GM12865 (cell line): ENCODE results near the gene DNAH8.

Source experiments
- DNase-seq: peaks from one replicate; pipeline ENCODE4 v3.0.0; 2010; ENCODE audit warnings: low read depth
- H3K4me3 ChIP-seq: 2 replicates; pipeline ENCODE4 v1.5.1; 2011; ENCODE audit warnings: mild to moderate bottlenecking, low read depth, low read length, control low read depth
- CTCF ChIP-seq: IDR thresholded peaks from 2 replicates; pipeline ENCODE4 v1.5.1; 2011; ENCODE audit warnings: low read length, control low read depth, low read depth, inconsistent platforms; ENCODE audit not compliant: insufficient read depth; ENCODE audit errors: missing control alignments

DNAH8 gene

GRCh38 chr6:38846361-38846760, 131.2 kb downstream of the DNAH8 start:
- no peak for DNase-seq
- TF ChIP-seq CTCF: no peak
- no peak overlapping the region for H3K4me3 ChIP-seq

DNA sequence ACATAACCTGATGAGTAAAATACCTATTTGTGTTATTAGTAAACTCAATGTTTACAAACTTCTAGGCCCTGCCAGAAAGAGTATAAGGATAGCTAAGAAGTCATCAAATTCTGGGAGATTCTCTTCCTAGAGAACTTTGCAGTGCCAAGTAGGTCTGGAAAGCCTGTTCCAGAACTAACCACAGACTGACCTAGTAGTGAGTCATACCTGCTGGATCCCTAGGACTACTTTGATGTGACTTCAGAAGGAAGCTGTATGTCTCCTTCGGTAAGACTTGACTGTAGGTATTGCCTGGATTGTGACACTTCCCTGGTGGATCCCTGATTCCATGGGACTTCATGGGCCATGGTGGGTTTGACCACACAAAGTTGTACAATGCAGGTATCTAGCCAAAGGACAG, 131.7 kb downstream of the DNAH8 start:
- no peak overlapping the region for H3K4me3 ChIP-seq
- no peak for TF ChIP-seq CTCF
- DNase-seq: no peak

GRCh38 chr6:38847497-38847896, 132.4 kb downstream of the DNAH8 start:
- no peak for TF ChIP-seq CTCF
- no peak overlapping the region for H3K4me3 ChIP-seq
- DNase-seq: no peak

GRCh38 chr6:38848760-38849159, 133.6 kb downstream of the DNAH8 start:
- TF ChIP-seq CTCF: no peak
- DNase-seq: no peak
- no peak overlapping the region for H3K4me3 ChIP-seq

- no peak overlapping the region for H3K4me3 ChIP-seq
- DNase-seq: no peak
- TF ChIP-seq CTCF: no peak
Measured at GRCh38 chr6:38852215-38852614, 137.1 kb downstream of the DNAH8 start.

DNA sequence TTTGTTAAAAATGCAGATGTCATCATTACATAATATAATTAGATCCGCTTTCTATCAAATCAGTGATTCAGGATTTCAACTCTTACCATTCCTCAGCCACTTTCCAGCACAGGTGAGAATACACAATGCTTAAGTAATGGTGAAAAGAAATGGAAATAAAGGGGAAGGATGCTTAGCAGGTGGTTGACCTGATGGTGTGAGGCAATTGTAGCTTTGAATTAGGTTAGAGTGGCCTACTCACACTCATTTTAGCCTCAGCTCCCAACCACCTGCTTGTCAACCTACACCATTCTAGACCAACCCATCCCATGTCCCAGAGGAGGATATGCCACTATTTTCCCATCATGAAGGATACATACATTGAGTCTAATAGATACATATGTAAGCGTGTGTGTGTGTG, 138.1 kb downstream of the DNAH8 start:
- DNase-seq: no peak
- TF ChIP-seq CTCF: no peak

DNA sequence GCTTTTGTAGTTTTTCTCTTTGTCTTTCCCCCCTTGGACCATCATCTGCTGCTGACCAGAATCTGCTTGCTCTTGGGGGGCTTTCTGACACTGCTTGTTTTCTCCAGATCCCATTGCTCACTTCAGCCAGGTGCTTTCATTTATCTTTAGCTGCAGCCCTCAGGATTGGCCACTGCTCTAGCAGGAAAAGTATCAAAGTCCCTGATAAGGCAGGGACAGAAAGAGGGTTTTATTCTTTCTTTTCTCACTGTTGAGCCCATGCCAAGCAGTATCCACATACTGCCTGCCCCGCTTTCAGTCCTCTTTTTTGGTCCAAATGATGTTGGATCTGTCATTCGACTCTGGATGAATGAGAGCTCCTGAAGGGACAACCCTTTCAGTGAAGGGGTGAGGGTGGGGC, 141.4 kb downstream of the DNAH8 start:
- no peak for DNase-seq
- TF ChIP-seq CTCF: no peak
- H3K4me3 ChIP-seq: no peak overlapping the region

More for the DNA sequence above, 138.1 kb downstream of the DNAH8 start:
- H3K4me3 ChIP-seq: no peak overlapping the region
